ENCODE results near the gene SOX10.

GRCh38 chr22:38005943-38006342 lies 21.6 kb upstream of the SOX10 start:
- TF ChIP-seq CTCF (IDR thresholded peaks at IDR 0.05; ENCODE audit: insufficient read depth, low read depth, low read length) = no peak
- no peak for TF ChIP-seq EZH2 (IDR thresholded peaks at IDR 0.05; ENCODE audit: insufficient read depth, low read length)

All from astrocyte (in vitro differentiated cells and primary cell).